H1 (cell line): ENCODE measurements around the gene PDZRN4. TPM values are rescaled to one million over a fixed set of nuclear protein-coding genes. Genes with fewer than 3 reads are reported as not detected.

ENCODE experiments used
- CTCF ChIA-PET: fragments of 300-600 bp; sonication (Branson Sonifier 250); formaldehyde crosslinking; loops from one replicate; lab custom pipeline; 2021; ENCODE audit not compliant: partially characterized antibody; lab: Charles Lee
- POLR2A ChIA-PET: fragments of 300-600 bp; sonication (Branson Sonifier 250); formaldehyde crosslinking; loops from one replicate; lab custom pipeline; 2021; ENCODE audit warnings: inconsistent platforms; ENCODE audit not compliant: partially characterized antibody; lab: Charles Lee
- DNase-seq, 2 experiments: peaks; one replicate each; pipeline versions ENCODE4 v3.0.0 to v3.0.0-alpha.2; 2010 to 2022; ENCODE audit warnings: low spot score in 2 of 2, low read depth in 1 of 2, mixed read lengths in 1 of 2
- FAIRE-seq: peaks from 2 replicates; lab custom pipeline; 2011; peaks lifted over from hg19 to GRCh38; lab: Jason Lieb, UNC
- H2AFZ ChIP-seq: 2 replicates; pipeline ENCODE4 v1.8.1; 2012; ENCODE audit warnings: low read length, inconsistent platforms
- H2AK5ac ChIP-seq: 2 replicates; pipeline ENCODE4 v1.6.1; 2013; ENCODE audit warnings: low read depth, low read length
- H2BK120ac ChIP-seq: replicated peaks from 2 replicates; pipeline ENCODE3; 2013; ENCODE audit warnings: low read depth, low read length, inconsistent platforms
- H2BK12ac ChIP-seq: 2 replicates; pipeline ENCODE4 v1.6.1; 2013; ENCODE audit warnings: low read depth, low read length
- H2BK15ac ChIP-seq: 2 replicates; pipeline ENCODE4 v1.6.1; 2013; ENCODE audit warnings: low read length
- H2BK20ac ChIP-seq: 2 replicates; pipeline ENCODE4 v1.6.1; 2013; ENCODE audit warnings: low read length
- H2BK5ac ChIP-seq: 2 replicates; pipeline ENCODE4 v1.6.1; 2013; ENCODE audit warnings: low read depth, low read length
- H3K14ac ChIP-seq: 2 replicates; pipeline ENCODE4 v1.6.1; 2013; ENCODE audit warnings: inconsistent platforms; ENCODE audit not compliant: insufficient read length
- H3K18ac ChIP-seq: 2 replicates; pipeline ENCODE4 v1.6.1; 2013; ENCODE audit warnings: low read length; ENCODE audit errors: extremely low read depth
- H3K23ac ChIP-seq: 2 replicates; pipeline ENCODE4 v1.6.1; 2013; ENCODE audit warnings: inconsistent platforms; ENCODE audit not compliant: insufficient read length
- H3K23me2 ChIP-seq: 2 replicates; pipeline ENCODE4 v1.6.1; 2013; ENCODE audit warnings: low read depth, low read length
- H3K27ac ChIP-seq: 2 replicates; pipeline ENCODE4 v1.6.1; 2011; ENCODE audit warnings: low read depth, low read length, inconsistent platforms
- H3K27me3 ChIP-seq, 4 experiments: replicated peaks in 1 of 4; 1 replicate in 1 of 4; 2 replicates in 3 of 4; pipeline versions ENCODE4 v1.6.1 to v1.8.1; 2011 to 2013; ENCODE audit warnings: low read length in 3 of 4, mild to moderate bottlenecking in 3 of 4, inconsistent platforms in 2 of 4, mixed read lengths in 2 of 4, moderate library complexity in 1 of 4; ENCODE audit not compliant: control insufficient read depth in 3 of 4, insufficient read depth in 3 of 4; ENCODE audit errors: extremely low read depth in 1 of 4
- H3K36me3 ChIP-seq, 4 experiments: 2 replicates each; pipeline versions ENCODE4 v1.6.1 to v1.8.1; 2011 to 2013; ENCODE audit warnings: mild to moderate bottlenecking in 4 of 4, low read length in 3 of 4, moderate library complexity in 2 of 4, control low read depth in 1 of 4, inconsistent platforms in 1 of 4; ENCODE audit not compliant: insufficient read depth in 4 of 4, control insufficient read depth in 2 of 4
- H3K4ac ChIP-seq: replicated peaks from 2 replicates; pipeline ENCODE3; 2013; ENCODE audit warnings: low read length, low read depth, mixed read lengths, inconsistent platforms; ENCODE audit not compliant: insufficient read length
- H3K4me1 ChIP-seq, 4 experiments: replicated peaks in 1 of 4; 1 replicate in 1 of 4; 2 replicates in 3 of 4; pipeline versions ENCODE4 v1.6.1 to v1.8.1; 2011 to 2013; ENCODE audit warnings: low read length in 3 of 4, inconsistent platforms in 2 of 4, mixed read lengths in 1 of 4; ENCODE audit not compliant: insufficient read depth in 4 of 4, control insufficient read depth in 3 of 4
- H3K4me2 ChIP-seq, 2 experiments: 2 replicates each; pipeline versions ENCODE4 v1.6.1 to v1.8.1; 2011 to 2013; ENCODE audit warnings: low read depth in 2 of 2, low read length in 2 of 2, control low read depth in 1 of 2, inconsistent platforms in 1 of 2, mild to moderate bottlenecking in 1 of 2; ENCODE audit not compliant: insufficient read depth in 1 of 2
- H3K4me3 ChIP-seq, 4 experiments: fragments of 200-600, 300-600 bp in 1 of 4; sonication (generic), shearing (Covaris generic), sonication (Bioruptor Twin) in 1 of 4; 2 replicates each; pipeline versions ENCODE4 v1.5.1 to v1.8.1; 2011 to 2016; ENCODE audit warnings: low read length in 4 of 4, low read depth in 3 of 4, control low read depth in 2 of 4, inconsistent platforms in 2 of 4, mild to moderate bottlenecking in 2 of 4, mixed read lengths in 1 of 4, moderate library complexity in 1 of 4; ENCODE audit not compliant: insufficient read depth in 2 of 4; ENCODE audit errors: extremely low read depth in 1 of 4
- H3K56ac ChIP-seq: replicated peaks from 2 replicates; pipeline ENCODE3; 2013; ENCODE audit warnings: low read depth, mild to moderate bottlenecking, mixed read lengths, low read length, inconsistent platforms; ENCODE audit not compliant: insufficient read length
- H3K79me1 ChIP-seq: 2 replicates; pipeline ENCODE4 v1.6.1; 2013; ENCODE audit warnings: low read depth, low read length, control low read depth
- H3K79me2 ChIP-seq, 2 experiments: 2 replicates each; pipeline versions ENCODE4 v1.6.1 to v1.8.1; 2012 to 2013; ENCODE audit warnings: low read length in 2 of 2, mild to moderate bottlenecking in 2 of 2, inconsistent platforms in 1 of 2; ENCODE audit not compliant: insufficient read depth in 2 of 2, control insufficient read depth in 1 of 2
- H3K9ac ChIP-seq, 4 experiments: replicated peaks in 1 of 4; 1 replicate in 1 of 4; 2 replicates in 3 of 4; pipeline versions ENCODE4 v1.6.1 to v1.8.1; 2011 to 2013; ENCODE audit warnings: low read depth in 3 of 4, low read length in 3 of 4, control low read depth in 2 of 4, mild to moderate bottlenecking in 2 of 4, moderate library complexity in 2 of 4, inconsistent platforms in 1 of 4; ENCODE audit errors: extremely low read depth in 1 of 4
- H3K9me3 ChIP-seq, 2 experiments: 2 replicates each; pipeline versions ENCODE4 v1.6.1 to v1.8.1; 2012 to 2013; ENCODE audit warnings: mild to moderate bottlenecking in 2 of 2, moderate library complexity in 2 of 2, control low read depth in 1 of 2, inconsistent platforms in 1 of 2, low read depth in 1 of 2, low read length in 1 of 2, mixed read lengths in 1 of 2; ENCODE audit not compliant: insufficient read depth in 2 of 2
- H4K20me1 ChIP-seq, 2 experiments: replicated peaks in 1 of 2; 2 replicates each; pipeline versions ENCODE3 to v1.8.1; 2011 to 2013; ENCODE audit warnings: inconsistent platforms in 2 of 2, low read length in 2 of 2, mild to moderate bottlenecking in 1 of 2; ENCODE audit not compliant: insufficient read depth in 2 of 2, control insufficient read depth in 1 of 2
- H4K5ac ChIP-seq: 2 replicates; pipeline ENCODE4 v1.6.1; 2013; ENCODE audit warnings: low read length, low read depth, mixed read lengths, inconsistent platforms; ENCODE audit not compliant: insufficient read length
- H4K8ac ChIP-seq: 2 replicates; pipeline ENCODE4 v1.8.0; 2013; ENCODE audit warnings: mild to moderate bottlenecking, moderate library complexity, low read length, inconsistent platforms; ENCODE audit not compliant: insufficient read depth; ENCODE audit errors: extremely low read depth
- H4K91ac ChIP-seq: replicated peaks from 2 replicates; pipeline ENCODE3; 2013; ENCODE audit warnings: low read length, mixed read lengths, inconsistent platforms; ENCODE audit not compliant: insufficient read length
- BRCA1 ChIP-seq: IDR thresholded peaks from 2 replicates; pipeline ENCODE4 v1.6.1; 2012; ENCODE audit warnings: low read depth, low read length, improper control_type of control experiment
- CBX5 ChIP-seq: fragments of 300-800, 300-1000 bp; sonication (generic); IDR thresholded peaks from 2 replicates; pipeline ENCODE4 v1.7.1; 2016; ENCODE audit warnings: antibody characterized with exemption, low read length, low read depth
- CREB1 ChIP-seq: IDR thresholded peaks from 2 replicates; pipeline ENCODE4 v1.6.1; 2012; ENCODE audit warnings: inconsistent platforms
- CTCF ChIP-seq, 3 experiments: IDR thresholded peaks; 1 replicate in 2 of 3; 2 replicates in 1 of 3; pipeline versions ENCODE4 v1.5.1 to v1.6.1; 2011; ENCODE audit warnings: low read length in 3 of 3, mild to moderate bottlenecking in 3 of 3, inconsistent platforms in 2 of 3, low read depth in 1 of 3, moderate library complexity in 1 of 3; ENCODE audit not compliant: insufficient read depth in 1 of 3; ENCODE audit errors: control extremely low read depth in 1 of 3
- EZH2 ChIP-seq: fragments of 200-600 bp; sonication (generic); IDR thresholded peaks from 2 replicates; pipeline ENCODE4 v1.7.1; 2012; ENCODE audit warnings: low read depth, mild to moderate bottlenecking, moderate library complexity, low read length, inconsistent platforms; ENCODE audit not compliant: severe bottlenecking
- FOSL1 ChIP-seq: IDR thresholded peaks from 2 replicates; pipeline ENCODE4 v1.6.1; 2011; ENCODE audit warnings: mild to moderate bottlenecking, low read depth, low read length, moderate library complexity; ENCODE audit not compliant: insufficient read depth
- GTF2F1 ChIP-seq: IDR thresholded peaks from 2 replicates; pipeline ENCODE4 v1.6.1; 2012; ENCODE audit warnings: low read depth, low read length, improper control_type of control experiment, borderline replicate concordance
- NANOG ChIP-seq: IDR thresholded peaks from 2 replicates; pipeline ENCODE4 v1.6.1; 2011; ENCODE audit warnings: low read length, low read depth, mild to moderate bottlenecking, inconsistent platforms; ENCODE audit not compliant: insufficient read depth, poor library complexity, severe bottlenecking
- RAD21 ChIP-seq, 2 experiments: IDR thresholded peaks in 1 of 2; conservative IDR thresholded peaks in 1 of 2; 2 replicates each; pipeline ENCODE4 v1.6.1; 2011; ENCODE audit warnings: low read depth in 2 of 2, low read length in 2 of 2, improper control_type of control experiment in 1 of 2, inconsistent platforms in 1 of 2, mild to moderate bottlenecking in 1 of 2, moderate library complexity in 1 of 2
- SIRT6 ChIP-seq: IDR thresholded peaks from one replicate; pipeline ENCODE4 v1.7.1; 2012; ENCODE audit warnings: low read length, inconsistent platforms
- SP4 ChIP-seq: IDR thresholded peaks from 2 replicates; pipeline ENCODE4 v1.6.1; 2012; ENCODE audit warnings: low read length, inconsistent platforms
- SRF ChIP-seq: IDR thresholded peaks from 2 replicates; pipeline ENCODE4 v1.6.1; 2011; ENCODE audit warnings: mild to moderate bottlenecking, low read depth, low read length, moderate library complexity
- TBP ChIP-seq: IDR thresholded peaks from 2 replicates; pipeline ENCODE4 v1.6.1; 2011; ENCODE audit warnings: low read depth, low read length, improper control_type of control experiment
- WGBS, 2 experiments: shearing (Covaris generic) in 1 of 2; methylation state at CpG; one replicate each; pipeline versions ENCODE4 v1.1.6 to v1.1.7; 2013 to 2015; ENCODE audit warnings: low lambda C conversion rate in 2 of 2, mixed read lengths in 2 of 2, inconsistent platforms in 1 of 2, low coverage in 1 of 2, missing lambda C conversion rate in 1 of 2; ENCODE audit not compliant: insufficient replicate concordance in 2 of 2, insufficient coverage in 1 of 2, insufficient read length in 1 of 2; ENCODE audit errors: extremely low coverage in 1 of 2, missing lambda C conversion rate in 1 of 2; 5-methylcytosine and 5-hydroxymethylcytosine counted together
- polyA plus RNA-seq, 7 experiments: library from polyadenylated mRNA; depleted of rRNA in 3 of 7; stranded (reverse) in 5 of 7; unstranded in 2 of 7; fragments of >200 nt in 5 of 7; fragments of 200-250 nt in 2 of 7; gene quantifications; 1 replicate in 5 of 7; 2 replicates in 1 of 7; 4 replicates in 1 of 7; pipeline versions ENCODE4 v1.2.1 to v1.2.3, GENCODE V29; 2011 to 2013; ENCODE audit warnings: missing spikeins in 2 of 7, mixed read lengths in 2 of 7
- total RNA-seq: library from RNA; stranded (reverse); fragmentation: NEBNext Ultra II Directional; extraction: Animal tissue kit (Norgen Biotek cat#: 25700); gene quantifications from 2 replicates; pipeline ENCODE4 v1.2.1, GENCODE V29; 2021

The PDZRN4 gene
- total and polyA plus RNA-seq, 2 of the 8 experiments (the other 6 are each of a cell fraction or from before 2014, with no cell fraction given) = not detected

DNA sequence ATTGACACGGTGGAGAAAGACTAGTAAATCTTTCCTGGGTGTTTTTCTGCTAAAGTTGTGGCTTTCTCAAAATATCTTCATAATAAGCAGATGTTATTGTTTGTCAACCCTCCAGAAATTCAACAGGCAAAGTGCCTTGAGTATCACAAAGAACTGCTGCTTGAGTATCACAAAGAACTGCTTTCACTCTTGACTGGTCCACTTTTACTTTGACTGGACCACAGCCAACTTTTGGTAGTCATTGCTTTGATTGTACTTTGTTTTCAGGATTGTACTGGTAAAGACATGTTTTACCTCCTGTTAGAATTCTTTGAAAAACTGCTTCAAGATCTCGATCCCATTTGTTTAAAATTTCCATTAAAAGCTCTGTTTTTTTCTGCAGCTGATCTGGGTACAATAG, 62.6 kb downstream of the PDZRN4 start:
- H3K4me3 ChIP-seq = no peak overlapping the region
- H3K4me2 ChIP-seq = no peak overlapping the region
- no peak overlapping the region for H2AK5ac ChIP-seq
- H3K23ac ChIP-seq = no peak overlapping the region
- H3K79me1 ChIP-seq = no peaks in the 10 kb centered on the region
- no peak overlapping the region for H2BK120ac ChIP-seq
- no peak overlapping the region for H2BK20ac ChIP-seq
- no peaks in the 10 kb centered on the region for H3K4me1 ChIP-seq
- H3K79me2 ChIP-seq = no peaks in the 10 kb centered on the region
- no peaks in the 10 kb centered on the region for H3K36me3 ChIP-seq
- no peak overlapping the region for H2BK5ac ChIP-seq
- H4K8ac ChIP-seq = no peak overlapping the region
- no peak overlapping the region for H3K18ac ChIP-seq
- H2BK15ac ChIP-seq = no peak overlapping the region
- FAIRE-seq (no peak), DNase-seq (no peak)
- H3K9me3 ChIP-seq = no peaks in the 10 kb centered on the region
- H4K91ac ChIP-seq = no peak overlapping the region
- H4K5ac ChIP-seq = no peak overlapping the region
- H3K23me2 ChIP-seq = no peaks in the 10 kb centered on the region
- H3K9ac ChIP-seq = no peak overlapping the region
- 95% methylated on average over 2 of the region's 2 CpGs; no CpG with 5 or more reads in 1 of the 2 experiments for WGBS, 2 experiments
- no peak overlapping the region for H3K27ac ChIP-seq
- no peak overlapping the region for H2BK12ac ChIP-seq
- ChIA-PET POLR2A (no interaction called here), CTCF (no interaction called here)
- no peak overlapping the region for H3K14ac ChIP-seq
- H2AFZ ChIP-seq = no peak overlapping the region
- no peaks in the 10 kb centered on the region for H4K20me1 ChIP-seq
- H3K56ac ChIP-seq = no peak overlapping the region
- H3K27me3 ChIP-seq = no peaks in the 10 kb centered on the region
- H3K4ac ChIP-seq = no peak overlapping the region
- no peak for TF ChIP-seq FOSL1
- no peak for TF ChIP-seq CREB1
- no peak for TF ChIP-seq RAD21 (IDR thresholded peaks at IDR 0.05 in 1 of 2, conservative IDR thresholded peaks at IDR 0.05 in 1 of 2; ENCODE audit: low read depth in 2 of 2, low read length in 2 of 2)
- no peak for TF ChIP-seq CTCF (IDR thresholded peaks at IDR 0.05; ENCODE audit: control extremely low read depth in 1 of 3, insufficient read depth in 1 of 3, low read depth in 1 of 3, low read length in 3 of 3)
- no peak for TF ChIP-seq SP4
- no peak for TF ChIP-seq CBX5
- TF ChIP-seq NANOG = no peak
- TF ChIP-seq TBP = no peak
- TF ChIP-seq BRCA1 = no peak
- no peak for TF ChIP-seq SIRT6
- no peak for TF ChIP-seq EZH2
- no peak for TF ChIP-seq SRF
- TF ChIP-seq GTF2F1 = no peak
